LNCAP (cell line): ENCODE measurements around the gene PTCHD4.

ENCODE experiments used
- TF ChIP-seq, protein P1 (sequence below): fragments of 450-650 bp; IDR thresholded peaks from 2 replicates; pipeline ENCODE4 v1.5.1; 2017; ENCODE audit warnings: mild to moderate bottlenecking

The PTCHD4 gene

GRCh38 chr6:48136856-48137255 is 25.9 kb upstream of the PTCHD4 start:
- TF ChIP-seq, protein P1, sequence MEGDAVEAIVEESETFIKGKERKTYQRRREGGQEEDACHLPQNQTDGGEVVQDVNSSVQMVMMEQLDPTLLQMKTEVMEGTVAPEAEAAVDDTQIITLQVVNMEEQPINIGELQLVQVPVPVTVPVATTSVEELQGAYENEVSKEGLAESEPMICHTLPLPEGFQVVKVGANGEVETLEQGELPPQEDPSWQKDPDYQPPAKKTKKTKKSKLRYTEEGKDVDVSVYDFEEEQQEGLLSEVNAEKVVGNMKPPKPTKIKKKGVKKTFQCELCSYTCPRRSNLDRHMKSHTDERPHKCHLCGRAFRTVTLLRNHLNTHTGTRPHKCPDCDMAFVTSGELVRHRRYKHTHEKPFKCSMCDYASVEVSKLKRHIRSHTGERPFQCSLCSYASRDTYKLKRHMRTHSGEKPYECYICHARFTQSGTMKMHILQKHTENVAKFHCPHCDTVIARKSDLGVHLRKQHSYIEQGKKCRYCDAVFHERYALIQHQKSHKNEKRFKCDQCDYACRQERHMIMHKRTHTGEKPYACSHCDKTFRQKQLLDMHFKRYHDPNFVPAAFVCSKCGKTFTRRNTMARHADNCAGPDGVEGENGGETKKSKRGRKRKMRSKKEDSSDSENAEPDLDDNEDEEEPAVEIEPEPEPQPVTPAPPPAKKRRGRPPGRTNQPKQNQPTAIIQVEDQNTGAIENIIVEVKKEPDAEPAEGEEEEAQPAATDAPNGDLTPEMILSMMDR, result no peak

DNA sequence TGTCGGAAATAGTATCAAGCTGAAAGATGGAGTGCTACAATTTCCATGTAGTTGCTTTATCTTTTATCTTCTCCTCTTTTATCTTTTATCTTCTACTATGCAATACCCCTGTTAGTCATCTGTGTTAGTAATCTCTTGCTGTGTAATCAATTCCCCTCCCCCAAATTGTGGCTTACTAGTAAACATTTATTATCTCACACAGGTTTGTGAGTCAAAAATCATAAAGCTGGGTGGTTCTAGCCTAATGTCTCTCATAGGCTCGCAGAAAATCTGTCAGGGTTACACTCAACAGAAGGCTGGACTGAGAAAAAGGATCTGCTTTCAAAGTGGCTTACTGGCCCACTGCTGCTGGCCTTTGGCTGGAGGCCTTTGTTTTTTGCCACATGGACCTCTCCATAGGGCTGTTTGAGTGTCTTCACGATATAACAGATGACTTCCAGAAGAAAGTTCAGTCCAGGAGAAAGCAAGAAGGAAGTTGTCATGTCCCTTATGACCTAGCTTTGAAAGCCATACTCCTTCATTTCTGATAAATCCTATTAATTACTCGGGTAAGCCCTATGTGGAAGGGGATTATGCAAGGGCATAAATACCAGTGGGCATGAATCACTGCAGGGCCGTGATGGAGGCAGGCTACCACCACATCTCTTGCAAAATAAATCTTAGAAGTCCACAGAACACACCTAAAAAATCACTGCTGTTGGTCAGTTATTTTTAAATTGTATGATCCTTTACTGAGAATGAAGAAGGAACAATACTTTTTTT is 24.5 kb upstream of the PTCHD4 start:
- TF ChIP-seq, protein P1, result no peak

DNA sequence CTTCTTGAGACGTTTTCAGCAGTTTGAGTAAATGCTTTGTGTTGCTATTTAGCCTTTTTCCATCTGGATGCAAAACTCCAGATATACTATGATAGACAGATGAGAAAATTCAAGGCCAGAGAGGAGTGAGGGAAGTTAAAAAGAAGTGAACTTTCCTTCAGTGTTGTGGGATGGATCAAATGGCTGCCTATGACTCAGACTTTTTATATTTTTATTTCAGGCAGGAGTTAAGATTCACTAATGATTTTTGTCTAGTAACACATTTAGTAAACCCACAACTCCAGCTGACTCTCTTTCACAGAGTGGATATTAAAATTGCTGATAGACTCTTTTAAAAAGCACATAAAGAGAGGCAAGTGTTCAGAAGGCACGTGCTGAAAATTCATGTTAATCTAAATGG is 23.2 kb upstream of the PTCHD4 start:
- TF ChIP-seq, protein P1, result no peak

DNA sequence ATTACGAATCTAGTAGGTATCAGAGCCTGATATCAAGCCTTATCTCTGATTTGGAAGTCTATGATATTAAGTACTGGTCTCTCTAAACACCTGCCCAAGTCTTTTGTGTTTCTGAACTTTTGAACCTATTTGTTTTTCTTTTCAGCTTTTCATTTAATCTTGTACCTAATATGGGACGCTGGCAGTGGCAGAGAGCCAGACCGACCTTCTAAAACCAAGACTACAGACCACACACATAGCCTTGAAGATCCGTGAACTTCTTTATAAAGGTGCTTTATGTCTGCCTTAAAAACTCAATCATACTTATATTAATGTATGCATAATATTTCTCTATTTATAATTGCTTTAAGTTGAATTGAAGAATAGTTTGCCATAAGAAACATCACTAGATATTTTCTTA is 12.6 kb upstream of the PTCHD4 start:
- TF ChIP-seq, protein P1, result no peak

DNA sequence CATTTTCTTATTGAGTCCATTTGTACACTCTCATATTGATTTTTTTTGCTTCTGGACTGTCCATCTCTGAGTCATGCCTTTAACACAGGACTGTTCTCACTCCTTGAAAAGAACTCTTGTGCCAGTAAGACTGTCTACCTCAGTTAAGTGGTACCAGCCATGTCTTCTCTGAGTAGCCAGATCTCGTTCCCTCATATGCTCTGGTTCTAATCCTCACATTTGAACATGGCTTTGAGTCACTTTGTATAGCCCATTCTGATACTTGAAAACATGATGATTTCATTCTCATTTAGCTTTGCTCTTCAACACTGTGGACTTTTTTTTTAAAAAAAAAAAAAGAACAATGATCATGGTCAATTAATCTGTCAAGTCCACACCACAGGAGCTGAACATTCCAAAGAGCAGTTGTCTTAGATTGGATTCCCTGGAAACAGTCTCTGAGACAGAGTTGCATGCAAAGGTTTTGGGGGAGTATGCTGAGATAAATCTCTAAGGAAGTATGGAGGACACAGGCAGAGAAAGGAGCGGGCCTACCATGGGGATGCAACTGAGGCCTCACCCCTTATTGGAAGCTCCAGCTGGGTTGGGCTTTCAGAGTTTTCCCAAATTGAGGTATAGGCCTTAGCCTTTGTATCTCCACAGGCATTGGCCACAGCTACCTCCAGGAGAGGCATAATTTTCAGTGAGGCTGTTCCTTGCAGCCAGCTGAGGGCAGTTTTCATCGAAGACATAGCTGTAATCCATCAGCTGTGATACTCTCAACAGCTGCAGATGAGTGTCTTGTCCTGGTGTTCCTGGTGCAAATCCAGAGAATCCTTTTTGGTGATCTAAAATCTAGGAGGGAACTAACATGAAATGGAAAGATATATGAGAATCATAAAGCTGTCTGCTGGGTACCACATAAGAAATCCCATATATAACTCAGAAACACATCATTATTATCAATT is 6.0 kb upstream of the PTCHD4 start:
- TF ChIP-seq, protein P1, result no peak

DNA sequence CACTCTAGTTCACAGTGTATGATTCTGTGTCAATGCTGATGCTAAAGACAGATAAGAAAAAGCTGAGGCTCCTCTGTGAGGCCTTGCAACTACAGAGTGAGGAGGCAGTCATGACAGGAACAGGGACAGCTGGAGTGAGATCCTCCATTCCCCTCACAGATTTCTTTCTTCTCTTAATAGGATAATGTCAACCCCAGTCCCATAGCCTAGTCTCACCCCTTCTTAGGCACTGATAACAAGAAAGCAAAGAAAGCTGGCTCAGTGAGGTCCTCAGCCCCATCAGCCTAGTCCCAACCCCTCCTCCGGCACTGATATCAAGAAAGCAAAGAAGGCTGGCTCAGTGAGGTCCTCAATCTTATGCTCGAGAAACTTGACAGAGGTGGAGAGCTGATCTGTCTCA is 2.1 kb upstream of the PTCHD4 start:
- TF ChIP-seq, protein P1, result no peak

GRCh38 chr6:48111575-48111974 is 578 bp upstream of the PTCHD4 start:
- TF ChIP-seq, protein P1, result no peak
